MM.1S (cell line): ENCODE measurements around the gene NFE2.

Source experiments
- DNase-seq: peaks from one replicate; pipeline ENCODE4 v3.0.0-alpha.2; 2015
- H2AFZ ChIP-seq: fragments of 300-600 bp; sonication (generic); 2 replicates; pipeline ENCODE4 v1.6.0; 2016; ENCODE audit warnings: antibody characterized with exemption, low read length
- H3F3A ChIP-seq: fragments of 300-600 bp; sonication (generic); 2 replicates; pipeline ENCODE4 v1.6.1; 2016; ENCODE audit warnings: mild to moderate bottlenecking, antibody characterized with exemption, low read length, moderate library complexity, mixed read lengths; ENCODE audit not compliant: insufficient read depth
- H3K27ac ChIP-seq: fragments of 300-600 bp; sonication (generic); 2 replicates; pipeline ENCODE4 v1.5.1; 2016; ENCODE audit warnings: mild to moderate bottlenecking, low read length
- H3K27me3 ChIP-seq: fragments of 300-600 bp; sonication (generic); replicated peaks from 2 replicates; pipeline ENCODE4 v1.6.0; 2016; ENCODE audit warnings: low read length; ENCODE audit not compliant: insufficient read depth
- H3K36me3 ChIP-seq: fragments of 300-600 bp; sonication (generic); replicated peaks from 2 replicates; pipeline ENCODE4 v1.6.1; 2016; ENCODE audit warnings: mild to moderate bottlenecking, low read length, mixed read lengths; ENCODE audit not compliant: insufficient read depth
- H3K4me1 ChIP-seq: fragments of 300-600 bp; sonication (generic); 2 replicates; pipeline ENCODE4 v1.6.1; 2016; ENCODE audit warnings: low read length, mixed read lengths
- H3K4me2 ChIP-seq: fragments of 300-600 bp; sonication (generic); 2 replicates; pipeline ENCODE4 v1.6.0; 2016; ENCODE audit warnings: low read depth, low read length
- H3K4me3 ChIP-seq: fragments of 300-600 bp; sonication (generic); 2 replicates; pipeline ENCODE4 v1.5.1; 2016; ENCODE audit warnings: low read length, mixed read lengths
- H3K79me2 ChIP-seq: fragments of 300-600 bp; sonication (generic); 2 replicates; pipeline ENCODE4 v1.6.1; 2016; ENCODE audit warnings: mixed run types, low read length, mixed read lengths
- H3K9ac ChIP-seq: fragments of 300-600 bp; sonication (generic); 2 replicates; pipeline ENCODE4 v1.6.1; 2016; ENCODE audit warnings: low read length, mixed read lengths
- H3K9me2 ChIP-seq: fragments of 300-600 bp; sonication (generic); replicated peaks from 2 replicates; pipeline ENCODE4 v1.6.1; 2016; ENCODE audit warnings: mild to moderate bottlenecking, low read length, mixed read lengths; ENCODE audit not compliant: insufficient read depth
- H3K9me3 ChIP-seq: fragments of 300-600 bp; sonication (generic); replicated peaks from 2 replicates; pipeline ENCODE4 v1.6.1; 2016; ENCODE audit warnings: mild to moderate bottlenecking, low read length, mixed read lengths; ENCODE audit not compliant: insufficient read depth
- H4K20me1 ChIP-seq: fragments of 300-600 bp; sonication (generic); 2 replicates; pipeline ENCODE4 v1.6.1; 2016; ENCODE audit warnings: mild to moderate bottlenecking, low read length, moderate library complexity, mixed read lengths; ENCODE audit not compliant: insufficient read depth
- EZH2 ChIP-seq: fragments of 300-600 bp; sonication (generic); optimal IDR thresholded peaks from 2 replicates; pipeline ENCODE3; 2017; ENCODE audit warnings: low read depth, mild to moderate bottlenecking, antibody characterized with exemption, low read length, mixed read lengths
- EZH2phosphoT487 ChIP-seq: fragments of 300-600 bp; sonication (generic); IDR thresholded peaks from 2 replicates; pipeline ENCODE4 v1.6.1; 2018; ENCODE audit warnings: antibody characterized with exemption, low read length
- TF ChIP-seq, protein P1 (sequence below): fragments of 300-600 bp; sonication (generic); IDR thresholded peaks from 2 replicates; pipeline ENCODE4 v1.5.1; 2016; ENCODE audit warnings: antibody characterized with exemption, low read length, mixed read lengths

The NFE2 gene

DNA sequence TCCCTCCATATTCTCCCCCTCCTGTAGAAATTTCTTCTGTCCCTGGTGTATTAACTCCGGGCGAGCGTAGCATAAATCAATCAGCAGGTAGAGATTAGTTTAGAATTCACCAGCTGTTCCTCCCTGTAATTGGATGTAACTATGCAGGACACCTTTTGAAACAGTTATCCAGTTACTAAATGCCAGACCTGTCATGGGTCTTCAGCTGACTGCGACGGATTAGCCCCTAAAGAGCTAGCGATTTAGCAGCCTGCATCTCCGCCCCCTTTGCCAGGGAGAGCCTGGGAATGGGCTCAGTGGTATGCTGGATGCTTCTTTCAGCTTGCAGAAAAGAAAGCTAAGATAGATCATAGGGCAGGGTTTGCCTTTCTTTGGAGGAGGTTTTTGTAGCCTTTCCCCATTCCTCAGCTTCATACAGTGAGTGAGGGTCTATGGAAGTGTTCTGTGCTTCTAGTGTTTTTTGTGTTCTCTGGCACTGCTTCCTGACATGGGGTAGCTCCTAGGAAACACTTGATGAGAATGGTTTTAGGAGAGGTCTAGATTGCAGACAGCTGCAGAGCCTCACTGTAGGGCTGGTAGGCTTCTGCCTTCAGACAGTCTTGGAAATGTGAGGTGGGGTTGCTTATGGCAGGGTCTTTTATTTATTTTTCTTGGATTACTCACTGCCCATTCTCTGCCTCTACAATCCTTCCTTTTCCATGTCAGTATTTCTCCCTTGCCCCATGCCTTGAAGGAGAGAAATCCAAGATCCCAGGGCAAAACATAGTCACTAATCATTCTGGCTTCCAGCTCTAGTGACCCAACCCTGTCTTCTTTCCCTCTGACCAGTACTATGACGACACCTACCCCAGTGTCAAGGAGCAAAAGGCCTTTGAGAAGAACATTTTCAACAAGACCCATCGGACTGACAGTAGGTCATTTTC, 40.8 kb upstream of the NFE2 start:
- H3K4me1 ChIP-seq, result no peaks in the 10 kb centered on the region
- no peak for DNase-seq
- H3K36me3 ChIP-seq, result 0 out of 2 replicates have a peak, but pooled peaks cover 5% of the 10 kb centered on the region
- no peak overlapping the region for H3K9ac ChIP-seq
- H4K20me1 ChIP-seq, result no peaks in the 10 kb centered on the region
- no peaks in the 10 kb centered on the region for H3K9me3 ChIP-seq
- TF ChIP-seq EZH2phosphoT487, result no peak
- TF ChIP-seq, protein P1, sequence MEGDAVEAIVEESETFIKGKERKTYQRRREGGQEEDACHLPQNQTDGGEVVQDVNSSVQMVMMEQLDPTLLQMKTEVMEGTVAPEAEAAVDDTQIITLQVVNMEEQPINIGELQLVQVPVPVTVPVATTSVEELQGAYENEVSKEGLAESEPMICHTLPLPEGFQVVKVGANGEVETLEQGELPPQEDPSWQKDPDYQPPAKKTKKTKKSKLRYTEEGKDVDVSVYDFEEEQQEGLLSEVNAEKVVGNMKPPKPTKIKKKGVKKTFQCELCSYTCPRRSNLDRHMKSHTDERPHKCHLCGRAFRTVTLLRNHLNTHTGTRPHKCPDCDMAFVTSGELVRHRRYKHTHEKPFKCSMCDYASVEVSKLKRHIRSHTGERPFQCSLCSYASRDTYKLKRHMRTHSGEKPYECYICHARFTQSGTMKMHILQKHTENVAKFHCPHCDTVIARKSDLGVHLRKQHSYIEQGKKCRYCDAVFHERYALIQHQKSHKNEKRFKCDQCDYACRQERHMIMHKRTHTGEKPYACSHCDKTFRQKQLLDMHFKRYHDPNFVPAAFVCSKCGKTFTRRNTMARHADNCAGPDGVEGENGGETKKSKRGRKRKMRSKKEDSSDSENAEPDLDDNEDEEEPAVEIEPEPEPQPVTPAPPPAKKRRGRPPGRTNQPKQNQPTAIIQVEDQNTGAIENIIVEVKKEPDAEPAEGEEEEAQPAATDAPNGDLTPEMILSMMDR, result no peak
- TF ChIP-seq EZH2, result no peak
- H3K27me3 ChIP-seq, result no peaks in the 10 kb centered on the region
- H3F3A ChIP-seq, result no peaks in the 10 kb centered on the region
- no peak overlapping the region for H3K4me3 ChIP-seq
- no peak overlapping the region for H2AFZ ChIP-seq
- no peak overlapping the region for H3K27ac ChIP-seq
- H3K9me2 ChIP-seq, result no peaks in the 10 kb centered on the region
- H3K4me2 ChIP-seq, result no peak overlapping the region
- H3K79me2 ChIP-seq, result peaks cover 16% of the 10 kb centered on the region

DNA sequence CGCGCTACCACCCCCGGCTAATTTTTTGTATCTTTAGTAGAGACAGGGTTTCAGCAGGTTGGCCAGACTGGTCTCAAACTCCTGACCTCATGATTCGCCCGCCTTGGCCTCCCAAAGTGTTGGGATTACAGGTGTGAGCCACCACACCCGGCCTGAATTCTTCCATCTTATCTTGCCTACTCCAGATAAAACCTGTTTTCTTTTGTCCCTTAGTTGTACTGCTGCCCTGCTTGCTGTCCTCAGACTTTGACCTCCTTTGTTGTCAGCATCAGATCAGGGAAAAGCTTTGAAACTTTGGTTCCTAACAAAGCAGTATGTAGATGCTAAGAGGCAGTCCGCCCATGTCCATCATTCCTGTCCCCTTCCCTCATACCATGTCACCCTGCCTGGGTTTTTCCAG, 40.0 kb upstream of the NFE2 start:
- H3K27ac ChIP-seq, result no peak overlapping the region
- DNase-seq, result no peak
- no peak overlapping the region for H3K4me3 ChIP-seq
- H3K36me3 ChIP-seq, result 0 out of 2 replicates have a peak, but pooled peaks cover 5% of the 10 kb centered on the region
- H3K9me2 ChIP-seq, result no peaks in the 10 kb centered on the region
- H3K79me2 ChIP-seq, result peaks cover 19% of the 10 kb centered on the region
- TF ChIP-seq, protein P1, result no peak
- TF ChIP-seq EZH2 (no peak), EZH2phosphoT487 (no peak)
- no peaks in the 10 kb centered on the region for H3K9me3 ChIP-seq
- H3K27me3 ChIP-seq, result no peaks in the 10 kb centered on the region
- H3F3A ChIP-seq, result no peaks in the 10 kb centered on the region
- no peak overlapping the region for H3K4me2 ChIP-seq
- H3K4me1 ChIP-seq, result no peaks in the 10 kb centered on the region
- no peaks in the 10 kb centered on the region for H4K20me1 ChIP-seq
- H3K9ac ChIP-seq, result no peak overlapping the region
- no peak overlapping the region for H2AFZ ChIP-seq

DNA sequence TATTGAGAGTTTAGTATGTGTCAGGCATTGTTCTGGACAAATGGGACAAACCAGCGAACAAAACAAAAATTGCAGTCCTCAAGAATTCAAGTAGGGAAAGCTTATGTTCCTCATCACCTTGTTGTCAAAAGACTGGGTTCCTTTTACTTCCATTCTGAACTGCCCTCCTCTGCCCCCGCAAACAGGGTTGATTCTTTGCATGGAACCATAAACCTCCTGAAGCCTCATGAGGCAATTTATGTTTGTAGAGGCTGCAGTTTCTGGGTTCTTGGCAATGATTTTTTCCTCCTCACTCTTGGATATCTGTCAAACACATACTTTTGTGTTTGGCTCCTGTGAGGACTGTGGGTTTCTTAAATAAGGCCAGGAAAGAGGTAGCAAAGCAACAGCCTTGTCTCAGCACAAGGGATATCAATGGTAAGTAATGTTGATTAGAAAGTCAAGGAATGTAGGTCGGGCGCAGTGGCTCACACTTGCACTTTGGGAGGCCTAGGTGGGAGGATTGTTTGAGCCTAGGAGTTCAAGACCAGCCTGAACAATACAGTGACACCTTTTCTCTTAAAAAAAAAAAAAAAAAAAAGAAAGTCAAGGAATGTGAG, 38.0 kb upstream of the NFE2 start:
- Histone ChIP-seq H3K36me3 (0 out of 2 replicates have a peak, but pooled peaks cover 5% of the 10 kb centered on the region), H3K9me3 (no peaks in the 10 kb centered on the region), H3K4me1 (no peaks in the 10 kb centered on the region), H3K79me2 (peaks cover 27% of the 10 kb centered on the region), H3F3A (no peaks in the 10 kb centered on the region), H2AFZ (no peak overlapping the region), H3K27ac (no peak overlapping the region), H3K27me3 (no peaks in the 10 kb centered on the region), H3K9ac (no peak overlapping the region), H3K4me2 (no peak overlapping the region), H4K20me1 (no peaks in the 10 kb centered on the region), H3K4me3 (no peak overlapping the region), H3K9me2 (no peaks in the 10 kb centered on the region)
- DNase-seq, result no peak
- no peak for TF ChIP-seq EZH2phosphoT487
- TF ChIP-seq EZH2, result no peak
- TF ChIP-seq, protein P1, result no peak
